Endometrial microvascular endothelial cells (primary cell): ENCODE measurements around the gene ZFYVE26. TPM values are rescaled to one million over a fixed set of nuclear protein-coding genes. Genes with fewer than 3 reads are reported as not detected.
"Not testable (repeated sequence)": the region's sequence is repeated elsewhere in the genome, so short reads cannot be mapped to it uniquely, and the experiment has no call there.

Experiments used
- in situ Hi-C: cut with HindIII; loops from 2 replicates; pipeline ENCODE4 v1.10.0; 2017; ENCODE audit warnings: low sequenced_read_pairs, low pct_unique_long_range_greater_than_20kb; ENCODE audit errors: inconsistent ontology term
- total RNA-seq: library from RNA; depleted of rRNA; stranded (reverse); fragments of >200 nt; gene quantifications from one replicate; pipeline ENCODE4 v1.2.3, GENCODE V29; 2015; ENCODE audit errors: inconsistent ontology term

Gene ZFYVE26
- total RNA-seq, 1 donor from 2014 or later, result 20.9 TPM

DNA sequence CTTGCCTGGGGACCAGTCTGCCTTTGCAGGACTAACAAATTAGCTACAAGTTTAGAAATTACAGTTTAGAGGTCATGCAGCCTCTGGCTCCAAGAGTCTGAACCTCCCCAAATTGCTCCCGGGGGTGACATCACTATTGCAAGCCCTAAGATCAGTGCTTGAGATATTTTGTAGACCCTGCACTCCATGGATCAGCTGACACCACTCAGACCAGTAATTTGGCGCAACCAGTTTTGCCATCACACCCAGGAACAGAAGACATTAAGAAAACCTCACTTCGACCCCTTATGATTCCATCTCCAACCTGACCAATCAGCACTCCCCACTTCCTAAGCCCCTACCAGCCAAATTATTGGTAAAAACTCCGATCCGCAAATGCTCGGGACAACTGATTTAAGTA lies 2.1 kb upstream of the ZFYVE26 start:
- in situ Hi-C loops, result not testable (repeated sequence)

DNA sequence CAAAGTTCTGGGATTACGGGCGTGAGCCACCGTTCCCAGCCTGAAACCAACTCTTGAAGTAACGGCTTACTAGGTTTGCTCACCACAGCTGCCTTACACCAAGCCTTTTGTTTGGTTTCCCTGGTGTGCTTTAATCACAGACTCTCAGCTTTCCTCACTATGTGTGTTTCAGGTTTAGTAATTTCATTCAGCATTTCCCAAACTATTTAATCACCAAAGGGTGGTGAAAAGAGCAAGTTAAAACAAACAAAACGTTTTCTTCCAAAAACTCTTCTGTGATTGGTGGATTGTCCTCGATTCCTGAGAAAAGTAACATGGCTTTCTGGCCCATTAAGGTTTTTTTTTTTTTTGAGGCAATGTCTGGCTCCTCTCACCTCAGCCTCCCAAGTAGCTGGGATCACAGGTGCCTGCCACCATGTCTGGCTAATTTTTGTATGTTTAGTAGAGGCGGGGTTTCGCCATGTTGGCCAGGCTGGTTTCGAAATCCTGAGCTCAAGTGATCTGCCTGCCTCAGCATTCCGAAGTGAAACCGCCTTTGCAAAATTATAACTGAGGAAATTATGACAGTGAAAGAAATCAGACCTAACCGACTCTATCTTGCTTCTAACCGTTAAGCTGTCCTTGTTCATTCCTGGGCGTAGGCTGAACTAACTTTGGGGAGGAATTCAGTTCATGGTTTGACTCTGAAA lies 1.5 kb upstream of the ZFYVE26 start:
- in situ Hi-C loops, result no loop called here

DNA sequence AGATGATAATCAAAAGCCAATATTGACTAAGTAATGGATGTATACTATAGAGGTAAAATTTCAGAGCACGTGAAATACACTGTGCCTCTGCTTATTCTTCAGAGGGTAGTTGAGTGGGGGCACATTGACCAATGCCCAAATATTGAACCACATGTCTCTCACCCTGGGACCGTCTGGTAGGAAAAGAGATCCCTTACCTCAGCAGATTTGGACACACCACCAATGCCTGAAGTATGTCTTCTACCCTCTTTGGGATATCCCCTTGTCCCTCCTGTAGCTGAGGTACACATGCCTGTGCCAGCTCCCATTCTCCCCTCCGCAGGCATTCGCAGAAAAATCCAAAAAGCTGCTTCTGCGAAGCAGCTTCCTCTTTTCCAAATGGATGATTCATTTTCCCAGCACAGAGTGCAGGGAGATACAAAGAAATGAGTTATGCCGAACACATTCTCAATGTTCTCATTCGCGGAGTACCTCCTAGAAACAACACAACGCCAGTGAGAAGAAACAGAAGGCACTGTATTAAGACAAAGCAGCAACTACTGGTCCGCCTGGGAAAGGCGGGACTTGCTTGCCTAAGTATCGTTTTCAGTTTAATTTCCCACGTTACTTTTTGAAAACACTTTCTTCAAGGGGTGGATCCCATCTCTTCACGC lies 691 bp downstream of the ZFYVE26 start:
- in situ Hi-C loops, result no loop called here

DNA sequence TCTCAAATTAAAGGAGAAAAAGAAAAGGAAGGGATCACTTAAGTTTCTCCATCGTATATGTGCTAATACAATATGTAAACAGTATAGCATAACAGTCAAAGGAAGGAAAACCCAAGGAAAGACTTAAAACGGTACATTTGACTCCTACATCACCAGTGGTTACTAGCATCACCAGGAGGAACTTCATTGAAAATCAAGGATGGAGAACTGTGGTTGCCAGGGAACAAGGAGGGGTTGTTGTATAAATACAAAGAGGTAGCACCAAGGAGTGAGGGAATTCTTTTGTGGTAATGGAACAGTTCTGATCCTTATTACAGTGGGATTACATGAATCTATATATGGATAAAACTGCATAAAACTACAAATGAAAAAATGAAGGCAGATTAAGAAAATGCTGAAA lies 1.6 kb downstream of the ZFYVE26 start:
- in situ Hi-C loops, result no loop called here

DNA sequence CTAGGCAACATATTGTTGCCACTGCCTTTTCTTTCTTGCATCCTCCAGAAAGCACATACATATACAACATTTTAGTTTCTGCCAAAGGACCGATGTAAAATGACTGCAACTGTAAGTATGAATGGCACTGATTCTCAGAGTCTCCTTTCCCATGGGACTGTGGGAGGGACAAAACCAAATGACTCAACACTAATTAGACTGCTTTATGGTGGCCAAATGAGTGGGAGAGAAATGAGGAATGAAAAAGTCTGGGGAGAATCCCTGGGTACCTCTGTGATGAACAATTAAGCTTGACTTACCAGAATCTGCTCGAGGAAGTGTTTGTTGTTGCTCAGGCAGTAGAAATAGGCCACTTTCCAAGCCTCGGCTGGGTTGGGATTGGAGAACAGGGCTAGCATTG lies 10.1 kb downstream of the ZFYVE26 start:
- in situ Hi-C loops, result no loop called here

DNA sequence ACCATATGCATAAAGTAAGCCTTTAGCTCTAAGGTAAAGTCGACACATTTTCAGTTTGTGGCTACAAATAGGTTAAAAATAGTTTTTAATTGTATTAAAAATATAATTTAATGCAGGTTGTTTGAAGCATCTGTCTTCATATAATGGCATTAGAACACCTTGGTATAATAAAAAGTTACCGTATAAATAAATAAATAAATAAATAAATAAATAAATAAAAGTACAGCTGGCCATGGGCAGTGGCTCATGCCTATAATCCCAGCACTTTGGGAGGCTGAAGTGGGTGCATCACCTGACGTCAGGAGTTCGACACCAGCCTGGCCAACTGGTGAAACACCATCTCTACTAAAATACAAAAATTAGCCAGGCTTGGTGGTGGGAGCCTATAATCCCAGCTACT lies 15.6 kb downstream of the ZFYVE26 start:
- in situ Hi-C loops, result no loop called here

DNA sequence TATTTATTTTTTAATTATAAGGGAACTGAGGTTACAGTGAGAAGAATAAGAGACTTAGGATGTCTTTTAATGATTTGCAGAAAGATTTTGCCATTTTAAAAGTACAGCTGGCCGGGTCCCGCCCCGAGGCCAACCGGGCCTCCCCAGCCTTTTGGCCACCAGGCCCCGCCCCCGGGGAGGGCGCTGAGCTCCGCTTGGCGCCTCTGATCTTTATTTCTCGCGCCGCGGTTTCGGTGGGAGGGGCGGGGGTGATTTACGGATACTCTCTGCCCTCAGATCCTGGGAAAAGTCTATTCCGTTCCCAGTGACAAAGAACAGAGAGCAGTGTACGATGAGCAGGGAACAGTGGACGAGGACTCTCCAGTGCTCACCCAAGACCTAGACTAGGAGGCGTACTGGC lies 17.7 kb downstream of the ZFYVE26 start:
- in situ Hi-C loops, result no loop called here

DNA sequence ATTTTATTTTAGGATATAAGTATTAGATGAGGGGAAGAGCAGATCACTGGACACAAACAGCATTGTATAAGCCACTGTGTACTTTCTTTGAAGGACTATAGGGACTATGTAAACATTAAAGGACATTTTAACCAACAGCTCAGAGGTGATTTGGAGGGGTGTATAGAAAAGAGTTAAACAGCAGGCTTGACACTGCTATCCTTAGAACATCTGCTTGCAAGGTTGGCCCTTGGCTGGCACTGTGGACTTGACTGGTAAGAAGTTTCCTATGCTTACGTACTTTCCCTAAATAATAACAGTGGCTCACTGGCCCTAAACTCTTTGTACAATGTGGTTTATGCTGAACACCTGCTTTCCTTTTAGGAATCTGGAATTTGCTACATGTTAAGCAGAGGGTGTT lies 28.7 kb downstream of the ZFYVE26 start:
- in situ Hi-C loops, result no loop called here

DNA sequence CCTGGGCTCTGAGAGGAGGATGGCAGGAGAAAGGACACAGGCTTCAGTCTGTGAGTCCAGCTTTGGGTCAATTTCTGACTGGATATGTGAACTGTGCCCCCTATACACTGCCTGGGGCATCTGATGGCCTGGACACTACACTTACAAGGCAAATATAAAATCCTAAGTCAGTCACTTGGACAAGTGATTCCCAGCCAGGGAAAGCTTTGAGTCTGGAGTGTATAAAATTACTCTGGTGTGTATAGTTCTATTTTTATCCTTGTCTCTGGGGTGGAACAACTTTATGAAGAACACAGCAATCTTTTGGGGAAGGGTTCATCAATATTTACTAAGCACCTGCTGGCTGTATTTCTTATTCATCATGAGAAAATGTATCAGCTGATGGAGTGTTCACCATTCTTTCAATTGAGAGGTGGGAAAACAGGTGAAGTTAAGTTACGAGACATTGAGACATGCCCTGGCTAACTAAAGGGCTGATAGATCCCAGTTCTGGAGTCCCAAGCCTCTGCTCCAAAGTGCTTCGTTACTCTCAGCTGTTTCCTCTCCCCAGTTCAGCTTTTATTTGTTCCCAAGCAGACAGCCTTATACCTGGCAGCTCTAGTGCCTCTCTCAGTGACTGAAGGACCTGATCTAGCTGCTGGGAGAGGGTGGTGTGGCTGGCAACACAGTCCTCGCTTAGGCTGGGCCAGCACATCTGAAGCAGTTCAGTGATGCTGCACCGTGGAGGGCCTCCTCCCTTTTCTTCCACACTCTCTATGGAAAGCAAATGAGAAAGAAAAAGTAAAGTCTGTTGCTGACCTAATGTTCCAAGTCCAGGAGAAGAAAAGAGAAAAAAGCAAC lies 30.9 kb downstream of the ZFYVE26 start:
- in situ Hi-C loops, result no loop called here

DNA sequence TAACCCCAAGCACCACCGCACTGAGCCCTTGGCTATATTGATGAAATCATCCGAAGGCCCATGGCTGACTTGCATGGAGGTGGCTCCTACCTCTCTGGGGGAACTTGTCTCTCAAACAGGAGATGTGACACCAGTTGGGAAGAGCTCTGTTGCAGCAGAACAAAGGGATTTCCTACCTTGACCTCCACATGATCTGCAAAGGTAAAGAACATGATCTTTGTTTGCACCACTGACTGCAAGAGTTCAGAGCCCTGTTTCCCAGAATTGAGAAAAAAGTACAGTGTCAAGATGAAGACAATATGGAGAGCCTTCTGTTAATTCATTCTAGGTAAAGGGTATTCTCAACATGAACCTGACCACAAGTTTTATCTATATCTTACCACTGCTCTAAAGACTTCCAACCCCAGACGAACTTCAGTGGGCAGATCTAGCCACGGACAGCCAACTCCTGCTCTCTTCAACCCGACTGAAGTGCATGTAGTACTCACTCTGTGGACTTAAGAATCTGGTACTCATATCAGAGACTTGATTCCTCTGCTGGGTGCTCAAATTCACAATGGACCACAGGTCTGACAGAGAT lies 32.1 kb downstream of the ZFYVE26 start:
- in situ Hi-C loops, result no loop called here

DNA sequence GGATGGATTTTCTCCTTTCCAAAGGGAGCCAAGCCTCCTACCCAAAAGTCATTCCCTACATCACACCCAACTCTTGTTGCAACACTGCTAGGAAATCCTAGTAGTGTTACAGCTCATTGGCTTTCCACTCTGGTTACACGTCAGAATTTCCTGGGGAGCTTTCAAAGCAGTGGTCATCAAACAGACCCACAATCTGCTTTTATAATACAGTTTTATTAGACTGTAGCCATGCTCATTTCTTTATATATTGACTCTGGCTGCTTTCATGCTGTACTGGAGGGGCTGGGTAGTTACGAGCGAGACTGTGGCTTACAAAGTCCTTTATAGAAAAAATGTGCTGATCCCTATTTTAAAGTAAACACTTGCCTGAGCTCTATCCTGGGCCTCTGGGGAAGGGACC lies 34.3 kb downstream of the ZFYVE26 start:
- in situ Hi-C loops, result no loop called here

DNA sequence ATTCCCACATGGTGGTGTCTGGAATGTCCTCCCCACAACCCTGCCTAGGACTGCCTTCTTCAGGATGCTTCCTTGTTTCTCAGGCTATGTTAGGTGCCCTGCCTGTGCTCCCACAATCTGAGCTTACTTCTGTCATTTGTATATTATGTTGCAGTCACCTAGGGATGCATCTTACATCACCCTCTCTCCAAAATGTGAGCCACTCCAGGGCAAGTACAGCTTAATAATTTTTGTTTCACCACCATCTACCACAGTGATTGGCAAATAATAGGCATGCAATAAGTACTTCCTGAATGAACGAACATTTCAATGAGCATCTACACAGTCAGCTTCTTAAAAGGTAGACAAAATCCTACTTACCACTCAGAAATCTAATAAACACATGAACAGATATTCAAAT lies 37.6 kb downstream of the ZFYVE26 start:
- in situ Hi-C loops, result no loop called here

DNA sequence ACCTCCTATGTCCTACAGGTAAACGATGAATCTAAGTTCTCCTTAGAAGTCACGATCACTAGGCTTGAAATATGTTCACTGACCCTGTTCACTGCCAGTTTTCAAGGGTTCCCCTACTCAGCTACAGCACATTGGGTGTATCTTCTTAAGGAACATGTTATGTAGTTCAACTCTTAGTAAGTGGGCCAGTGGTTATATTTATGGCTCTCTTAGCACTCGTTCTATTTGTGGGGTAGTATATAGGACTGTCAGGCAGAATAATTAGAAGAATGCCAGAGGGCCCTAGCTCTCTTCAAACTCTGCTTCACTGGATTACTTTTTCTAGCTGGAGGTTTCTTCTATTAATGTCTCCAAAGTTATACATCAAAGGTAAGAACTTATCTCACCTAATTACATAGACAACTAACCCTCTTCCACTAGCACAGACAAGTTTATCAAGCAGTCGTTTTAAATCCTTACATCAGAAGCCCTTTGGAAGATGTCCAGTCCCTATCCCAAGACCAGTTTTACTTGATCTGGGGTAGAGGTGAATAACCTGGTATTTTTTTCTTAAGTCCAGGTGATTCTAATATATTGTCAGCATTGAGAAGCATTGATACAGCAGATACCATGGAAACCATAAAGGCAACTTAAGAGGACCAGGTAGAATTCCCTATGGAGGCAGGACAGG lies 39.6 kb downstream of the ZFYVE26 start:
- in situ Hi-C loops, result no loop called here

DNA sequence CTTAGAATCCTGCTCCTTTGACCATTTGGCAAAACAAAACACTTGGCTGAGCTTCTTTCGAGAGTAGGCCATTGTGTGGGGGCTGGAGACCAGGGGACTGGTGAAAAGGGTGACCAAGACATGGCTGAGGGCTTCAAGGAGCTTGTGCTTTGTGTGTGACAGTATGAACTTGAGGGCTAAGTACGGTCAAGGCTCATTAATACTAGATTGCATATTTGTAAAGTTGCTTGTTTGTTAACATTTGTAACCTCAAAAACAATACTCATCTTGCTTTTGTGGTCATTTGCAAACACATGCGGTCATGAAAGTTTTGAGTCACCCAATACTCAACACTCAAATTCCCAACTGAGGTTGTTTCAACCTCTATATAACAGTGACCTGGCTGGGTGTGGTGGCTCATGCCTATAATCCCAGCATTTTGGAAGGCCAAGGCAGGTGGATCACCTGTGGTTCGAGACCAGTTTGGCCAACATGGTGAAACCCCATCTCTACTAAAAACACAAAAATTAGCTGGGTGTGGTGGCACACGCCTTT lies 42.5 kb downstream of the ZFYVE26 start:
- in situ Hi-C loops, result no loop called here

DNA sequence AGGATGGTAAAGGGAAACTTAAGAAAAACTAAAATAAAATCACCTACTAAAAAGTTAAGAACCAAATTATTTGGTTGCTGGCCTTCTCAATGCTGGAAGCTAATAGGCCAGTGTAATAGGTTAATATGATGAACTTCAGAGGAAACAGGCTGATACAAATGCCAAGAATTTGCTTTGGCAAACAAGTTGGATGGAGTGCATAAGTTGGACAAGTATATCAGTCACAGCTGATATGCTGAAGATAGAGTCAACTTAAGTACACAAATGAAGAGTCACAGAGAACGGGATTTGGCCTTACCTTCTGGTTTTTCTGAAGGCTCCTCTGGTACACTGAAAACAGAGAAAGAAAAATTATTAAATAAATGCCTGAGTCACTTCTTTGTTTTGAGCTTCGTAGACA lies 48.2 kb downstream of the ZFYVE26 start:
- in situ Hi-C loops, result no loop called here

DNA sequence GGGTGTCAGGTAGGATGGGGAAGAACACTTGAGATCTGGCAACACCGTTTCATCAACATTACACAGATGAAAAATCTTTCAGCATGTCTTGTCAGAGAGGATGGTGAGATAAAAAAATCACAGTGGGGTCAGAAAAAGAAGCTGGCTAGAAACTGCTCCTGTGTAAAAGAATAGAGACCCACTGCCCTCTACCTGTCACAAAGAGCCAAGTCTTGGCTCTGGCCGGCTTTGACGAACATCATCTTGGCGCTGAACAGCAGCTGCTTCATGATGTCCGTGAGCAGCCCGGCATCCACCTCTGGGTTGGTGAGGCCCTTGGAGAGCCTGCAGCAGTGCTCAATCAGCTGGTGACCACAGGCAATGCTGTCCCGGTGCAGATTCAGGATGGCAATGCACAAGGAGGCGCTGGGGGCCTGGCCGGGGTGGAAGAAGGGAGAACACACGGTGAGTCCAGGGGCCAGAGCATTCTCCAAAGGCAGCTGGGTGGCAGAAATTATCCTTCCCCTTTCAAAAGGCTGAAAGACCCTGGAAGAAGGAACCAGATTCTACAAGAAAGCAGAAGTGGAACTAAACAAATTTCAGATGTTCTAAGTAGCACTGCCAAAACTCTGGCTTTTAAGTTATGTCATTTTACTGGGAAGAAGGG lies 50.2 kb downstream of the ZFYVE26 start:
- in situ Hi-C loops, result no loop called here

DNA sequence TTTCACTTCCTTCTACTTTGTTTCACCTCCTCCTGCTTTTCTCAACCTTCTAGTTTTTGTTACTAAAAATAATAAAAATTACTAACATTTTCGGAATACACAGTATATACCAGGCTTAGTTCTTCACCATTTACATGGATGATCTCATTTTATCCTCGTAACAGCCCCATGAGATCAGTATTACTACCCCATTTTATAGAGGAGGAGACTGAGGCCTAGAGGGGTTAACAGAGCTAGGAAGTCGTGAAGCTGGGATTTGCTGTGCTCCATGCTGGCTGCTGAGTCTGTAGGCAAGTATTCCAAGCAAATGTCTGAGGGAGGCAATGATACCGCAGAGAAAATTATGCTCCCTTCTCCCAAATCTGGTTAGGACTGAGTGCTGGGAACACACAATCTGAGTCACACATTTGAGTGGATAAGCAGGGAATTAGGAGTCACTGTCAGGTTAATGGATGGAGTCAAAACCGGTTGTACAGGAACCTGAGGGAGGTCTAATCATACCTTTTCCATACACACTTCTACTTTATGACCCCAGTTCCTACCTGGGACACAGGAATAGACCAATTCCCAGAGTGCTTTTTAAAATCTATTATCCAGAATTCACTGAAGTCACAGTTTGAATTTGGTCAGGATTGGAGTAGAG lies 51.1 kb downstream of the ZFYVE26 start:
- in situ Hi-C loops, result no loop called here

DNA sequence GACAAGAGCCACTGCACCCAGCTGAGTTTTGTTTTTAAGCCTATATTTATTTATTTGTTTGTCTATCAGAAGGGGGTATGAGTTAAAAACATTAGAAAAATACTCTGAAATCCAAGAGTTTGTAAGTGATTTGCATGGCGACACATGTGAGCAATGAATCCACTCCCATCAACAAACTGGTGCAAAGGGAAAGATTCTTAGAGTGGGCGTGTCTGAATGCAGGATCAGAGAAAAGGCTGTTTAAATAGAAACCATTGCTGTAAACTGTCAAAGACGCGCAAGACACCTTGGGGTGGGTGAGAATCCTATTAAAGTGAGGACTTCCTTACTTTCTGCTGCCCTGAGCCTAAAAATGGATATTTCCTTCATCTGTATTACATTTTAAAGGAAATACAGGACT lies 51.9 kb downstream of the ZFYVE26 start:
- in situ Hi-C loops, result no loop called here
